Inflammatory macrophage treated with lipopolysaccharide for 1 hour (primary cell): Measurements from ENCODE around the gene HSPA1L.

Experiments used
- DNase-seq, 2 donors: peaks; one replicate each; pipeline ENCODE4 v3.0.0-alpha.2; 2020 to 2022

The HSPA1L gene

DNA sequence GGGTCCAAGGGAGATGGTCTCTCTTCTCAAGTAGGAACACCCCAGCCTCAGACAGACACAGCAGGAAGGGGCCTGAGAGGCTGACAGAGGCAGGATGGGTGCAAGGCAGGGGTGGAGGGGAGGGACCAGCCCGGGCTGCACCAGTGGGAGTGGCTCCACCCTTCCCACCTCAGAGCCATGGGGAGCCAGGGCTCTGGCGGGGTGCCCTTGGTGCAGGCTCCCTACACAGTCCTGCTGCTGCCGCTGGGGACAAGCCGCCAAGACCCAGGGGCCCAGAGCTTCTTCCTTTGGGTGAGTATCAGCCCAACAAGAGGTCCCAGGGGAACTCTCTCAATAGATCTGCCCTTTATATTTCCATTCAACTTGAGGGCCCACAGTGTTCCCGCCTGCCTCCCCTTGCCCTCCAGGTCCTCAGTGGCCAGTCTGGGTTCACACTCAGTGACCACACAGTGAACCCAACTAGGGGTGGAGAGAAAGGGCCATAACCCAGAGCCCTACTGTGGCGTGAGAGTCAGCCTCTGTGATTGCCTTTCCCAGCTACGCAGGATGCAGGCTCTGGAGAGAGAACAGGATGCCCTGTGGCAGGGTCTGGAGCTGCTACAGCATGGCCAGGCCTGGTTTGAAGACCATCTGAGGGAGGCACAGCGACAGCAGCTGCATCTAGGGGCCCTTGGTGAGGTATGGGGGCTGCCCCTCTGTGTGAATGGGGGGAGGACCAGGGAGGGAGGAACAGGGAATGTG lies 52.0 kb downstream of the HSPA1L start:
- DNase-seq: no peak

DNA sequence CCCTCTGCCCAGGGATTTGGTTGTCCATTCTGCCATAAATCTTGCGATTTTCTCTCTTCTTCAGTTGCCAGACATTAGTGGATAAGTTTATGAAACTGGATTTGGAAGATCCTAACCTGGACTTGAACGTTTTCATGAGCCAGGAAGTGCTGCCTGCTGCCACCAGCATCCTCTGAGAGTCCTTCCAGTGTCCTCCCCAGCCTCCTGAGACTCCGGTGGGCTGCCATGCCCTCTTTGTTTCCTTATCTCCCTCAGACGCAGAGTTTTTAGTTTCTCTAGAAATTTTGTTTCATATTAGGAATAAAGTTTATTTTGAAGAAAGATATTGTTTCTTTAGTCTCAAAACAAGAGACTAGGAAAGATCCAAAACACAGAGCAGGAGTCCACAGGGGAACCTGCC lies 52.7 kb downstream of the HSPA1L start, which contains the start of gene SAPCD1:
TSS of gene SAPCD1 (plus strand) at position 301 of the 400 bp plus-strand sequence. CDS start 399 bp downstream, outside the sequence.
- DNase-seq: no peak

DNA sequence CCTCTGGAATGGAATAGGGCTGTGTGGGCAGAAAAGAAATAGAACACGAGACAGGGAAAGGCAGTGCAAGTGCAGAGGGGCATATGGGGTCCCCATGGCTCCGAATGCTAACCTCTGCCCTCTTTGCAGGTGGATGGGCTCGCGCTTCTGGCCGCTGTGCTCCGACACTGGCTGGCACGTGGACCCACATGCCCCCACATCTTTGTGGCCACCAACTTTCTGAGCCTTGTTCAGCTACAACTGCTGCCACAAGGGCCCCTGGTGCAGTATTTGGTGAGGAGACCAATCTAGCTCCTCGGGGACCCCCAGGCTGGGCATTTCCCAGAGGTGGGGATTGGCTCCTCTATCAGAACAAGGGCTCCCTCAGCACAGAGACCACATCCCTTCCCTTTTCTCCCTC lies 53.7 kb downstream of the HSPA1L start:
- DNase-seq: no peak

DNA sequence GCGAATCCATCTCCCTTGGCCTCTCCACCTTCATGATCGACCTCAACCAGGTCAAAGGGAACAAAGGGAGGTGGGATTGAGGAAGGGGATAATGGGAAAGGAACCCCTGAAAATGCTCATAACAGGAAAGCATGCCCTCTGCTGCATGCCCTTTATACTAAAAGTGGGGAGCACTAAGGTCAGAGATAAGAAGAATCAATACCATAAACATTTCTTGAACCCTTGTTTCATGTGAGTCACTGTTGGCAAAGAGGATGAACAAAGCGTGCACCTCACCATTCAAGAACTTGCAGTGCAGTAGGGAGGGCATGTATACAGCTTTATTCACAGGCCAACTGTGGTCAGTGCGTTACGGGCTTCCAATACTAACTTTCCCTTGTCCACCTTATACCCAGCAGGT lies 54.3 kb downstream of the HSPA1L start:
- DNase-seq: no peak
